Measurements from ENCODE around the gene TRAF2. TPM values are rescaled to one million over a fixed set of nuclear protein-coding genes. Genes with fewer than 3 reads are reported as not detected.
A peak's percentile ranks its signal among the peaks of the same experiment; 100 is the strongest.

The TRAF2 gene
- total RNA-seq, 1 donor from 2014 or later = 10.0 TPM

- intact Hi-C loops (cut with micrococcal nuclease) = no loop called here
- peak; percentile 82 for DNase-seq
- TF ChIP-seq CTCF (IDR thresholded peaks at IDR 0.05; ENCODE audit: borderline replicate concordance) = no peak
- peaks cover 41% of the 10 kb centered on the region for H3K27me3 ChIP-seq (ENCODE audit: low read depth)
- peak overlapping the region; percentile 89 for H3K4me3 ChIP-seq
- H3K27ac ChIP-seq (replicated peaks) = peak overlapping the region; percentile 98
- peaks cover 20% of the 10 kb centered on the region for H3K36me3 ChIP-seq
- no peaks in the 10 kb centered on the region for H3K9me3 ChIP-seq (replicated peaks)
- H3K4me1 ChIP-seq = peaks cover 81% of the 10 kb centered on the region
Measured at GRCh38 chr9:136847088-136847825, 39.1 kb upstream of the TRAF2 start.

GRCh38 chr9:136847826-136848392 lies 38.4 kb upstream of the TRAF2 start:
- no peaks in the 10 kb centered on the region for H3K9me3 ChIP-seq (replicated peaks)
- peak overlapping the region; percentile 89 for H3K4me3 ChIP-seq
- peak overlapping the region; percentile 98 for H3K27ac ChIP-seq (replicated peaks)
- H3K36me3 ChIP-seq = peaks cover 20% of the 10 kb centered on the region
- intact Hi-C loops (cut with micrococcal nuclease) = no loop called here
- H3K27me3 ChIP-seq (ENCODE audit: low read depth) = peaks cover 40% of the 10 kb centered on the region
- peaks cover 78% of the 10 kb centered on the region for H3K4me1 ChIP-seq
- no peak for TF ChIP-seq CTCF (IDR thresholded peaks at IDR 0.05; ENCODE audit: borderline replicate concordance)
- peak; percentile 94 for DNase-seq

- H3K9me3 ChIP-seq (replicated peaks) = no peaks in the 10 kb centered on the region
- intact Hi-C loops (cut with micrococcal nuclease) = no loop called here
- H3K27me3 ChIP-seq (ENCODE audit: low read depth) = peaks cover 34% of the 10 kb centered on the region
- TF ChIP-seq CTCF (IDR thresholded peaks at IDR 0.05; ENCODE audit: borderline replicate concordance) = no peak
- peak overlapping the region; percentile 89 for H3K4me3 ChIP-seq
- H3K4me1 ChIP-seq = peaks cover 72% of the 10 kb centered on the region
- H3K36me3 ChIP-seq = peaks cover 20% of the 10 kb centered on the region
- peak; percentile 51 for DNase-seq
- H3K27ac ChIP-seq (replicated peaks) = peak overlapping the region; percentile 98
Measured at GRCh38 chr9:136848393-136849037, 37.8 kb upstream of the TRAF2 start.

GRCh38 chr9:136849038-136849959 lies 37.0 kb upstream of the TRAF2 start, which contains the start of gene PHPT1:
PHPT1 (plus strand) TSS chr9:136849409; CDS start chr9:136849431, 22 bp downstream.
- peak; percentile 10 for TF ChIP-seq CTCF (IDR thresholded peaks at IDR 0.05; ENCODE audit: borderline replicate concordance)
- H3K27ac ChIP-seq (replicated peaks) = peak within 1 kb of the TSS; percentile 98
- intact Hi-C loops (cut with micrococcal nuclease) = no loop called here
- peak within 1 kb of the TSS; percentile 89 for H3K4me3 ChIP-seq
- peaks cover 64% of the 10 kb centered on the region for H3K4me1 ChIP-seq
- peak; percentile 99 for DNase-seq
- H3K27me3 ChIP-seq (ENCODE audit: low read depth) = peaks cover 26% of the 10 kb centered on the region
- H3K9me3 ChIP-seq (replicated peaks) = no peaks in the 10 kb centered on the region
- peaks cover 20% of the 10 kb centered on the region for H3K36me3 ChIP-seq
